Activated T-helper 17 cell treated with anti-CD3 and anti-CD28 coated beads, Interleukin-2, amount 50 U/mL, for 72 hours (primary cell): ENCODE measurements around the gene PSMD3. TPM values are rescaled to one million over a fixed set of nuclear protein-coding genes. Genes with fewer than 3 reads are reported as not detected.
A peak's percentile ranks its signal among the peaks of the same experiment; 100 is the strongest.

Source experiments
- ATAC-seq: fragments of 150-1000 bp; cut with Tn5 transposase; replicated peaks from 2 replicates; pipeline ENCODE4 v1.10.0; 2021; ENCODE audit warnings: mild to moderate bottlenecking, moderate library complexity
- H3K27ac Mint-ChIP-seq: one replicate; pipeline ENCODE4 v1.8.0; 2022; ENCODE audit warnings: mixed read lengths
- H3K27me3 Mint-ChIP-seq: one replicate; pipeline ENCODE4 v1.8.0; 2022; ENCODE audit warnings: mixed read lengths
- H3K36me3 Mint-ChIP-seq: one replicate; pipeline ENCODE4 v1.8.0; 2022; ENCODE audit warnings: low read depth, mild to moderate bottlenecking, mixed read lengths
- H3K4me1 Mint-ChIP-seq: one replicate; pipeline ENCODE4 v1.8.0; 2022; ENCODE audit warnings: mixed read lengths
- H3K4me3 Mint-ChIP-seq: one replicate; pipeline ENCODE4 v1.8.0; 2022; ENCODE audit warnings: mild to moderate bottlenecking, mixed read lengths
- H3K9me3 Mint-ChIP-seq: one replicate; pipeline ENCODE4 v1.8.0; 2022; ENCODE audit warnings: mixed read lengths
- total RNA-seq, 2 donors: library from RNA; stranded (reverse); gene quantifications; one replicate each; pipeline ENCODE4 v1.2.3, GENCODE V29; 2022

PSMD3 gene
- total RNA-seq, 2 donors from 2014 or later: 97.6 to 159 TPM

GRCh38 chr17:39950871-39951348 lies 29.7 kb upstream of the PSMD3 start:
- H3K27me3 Mint-ChIP-seq: no peaks in the 10 kb centered on the region

GRCh38 chr17:39951924-39952679 lies 28.5 kb upstream of the PSMD3 start:
- Mint-ChIP-seq H3K9me3 (no peaks in the 10 kb centered on the region), H3K36me3 (no peaks in the 10 kb centered on the region), H3K27me3 (no peaks in the 10 kb centered on the region), H3K4me3 (peak overlapping the region; percentile 59), H3K4me1 (no peaks in the 10 kb centered on the region), H3K27ac (peak overlapping the region; percentile 61)
- no peak for ATAC-seq

More at GRCh38 chr17:39950871-39951348, 29.7 kb upstream of the PSMD3 start:
- Mint-ChIP-seq H3K4me3 (no peak overlapping the region), H3K9me3 (no peaks in the 10 kb centered on the region), H3K36me3 (no peaks in the 10 kb centered on the region), H3K4me1 (no peaks in the 10 kb centered on the region), H3K27ac (no peak overlapping the region)
- no peak for ATAC-seq

GRCh38 chr17:39952680-39953470 lies 27.7 kb upstream of the PSMD3 start:
- ATAC-seq: peak; percentile 87
- no peaks in the 10 kb centered on the region for H3K4me1 Mint-ChIP-seq

GRCh38 chr17:39953471-39953888 lies 27.1 kb upstream of the PSMD3 start:
- Mint-ChIP-seq H3K27ac (peak overlapping the region; percentile 87), H3K9me3 (no peaks in the 10 kb centered on the region), H3K4me3 (peak overlapping the region; percentile 85), H3K36me3 (no peaks in the 10 kb centered on the region), H3K27me3 (no peaks in the 10 kb centered on the region), H3K4me1 (no peaks in the 10 kb centered on the region)
- no peak for ATAC-seq

More at GRCh38 chr17:39952680-39953470, 27.7 kb upstream of the PSMD3 start:
- Mint-ChIP-seq H3K4me3 (peak overlapping the region; percentile 85), H3K27me3 (no peaks in the 10 kb centered on the region), H3K9me3 (no peaks in the 10 kb centered on the region), H3K36me3 (no peaks in the 10 kb centered on the region), H3K27ac (peak overlapping the region; percentile 87)

GRCh38 chr17:39954876-39955275 lies 25.7 kb upstream of the PSMD3 start:
- Mint-ChIP-seq H3K36me3 (no peaks in the 10 kb centered on the region), H3K4me3 (no peak overlapping the region), H3K4me1 (peaks cover 5% of the 10 kb centered on the region), H3K9me3 (no peaks in the 10 kb centered on the region), H3K27ac (no peak overlapping the region), H3K27me3 (no peaks in the 10 kb centered on the region)
- ATAC-seq: no peak

GRCh38 chr17:39955726-39956225 lies 24.8 kb upstream of the PSMD3 start:
- Mint-ChIP-seq H3K9me3 (no peaks in the 10 kb centered on the region), H3K36me3 (no peaks in the 10 kb centered on the region), H3K4me3 (no peak overlapping the region), H3K27ac (no peak overlapping the region), H3K27me3 (no peaks in the 10 kb centered on the region), H3K4me1 (peaks cover 5% of the 10 kb centered on the region)
- ATAC-seq: no peak

- Mint-ChIP-seq H3K27ac (no peak overlapping the region), H3K4me3 (no peak overlapping the region), H3K36me3 (no peaks in the 10 kb centered on the region), H3K9me3 (no peaks in the 10 kb centered on the region), H3K4me1 (peaks cover 12% of the 10 kb centered on the region), H3K27me3 (no peaks in the 10 kb centered on the region)
- no peak for ATAC-seq
Measured at GRCh38 chr17:39960524-39961041, 20.0 kb upstream of the PSMD3 start.

GRCh38 chr17:39962642-39963220 lies 17.9 kb upstream of the PSMD3 start, which contains the start of gene GSDMA:
Gene GSDMA (plus strand): TSS chr17:39963004. CDS start chr17:39965688, 2,684 bp downstream.
- H3K9me3 Mint-ChIP-seq: no peaks in the 10 kb centered on the region
- H3K4me3 Mint-ChIP-seq: no peak within 1 kb of the TSS
- no peak for ATAC-seq
- no peaks in the 10 kb centered on the region for H3K27me3 Mint-ChIP-seq
- peaks cover 12% of the 10 kb centered on the region for H3K4me1 Mint-ChIP-seq
- peak within 1 kb of the TSS; percentile 41 for H3K27ac Mint-ChIP-seq
- no peaks in the 10 kb centered on the region for H3K36me3 Mint-ChIP-seq

GRCh38 chr17:39963829-39964228 lies 16.8 kb upstream of the PSMD3 start:
- ATAC-seq: peak; percentile 57

GRCh38 chr17:39965017-39965699 lies 15.4 kb upstream of the PSMD3 start:
- ATAC-seq: no peak
- H3K4me1 Mint-ChIP-seq: peaks cover 6% of the 10 kb centered on the region
- H3K9me3 Mint-ChIP-seq: no peaks in the 10 kb centered on the region
- H3K27me3 Mint-ChIP-seq: peaks cover 11% of the 10 kb centered on the region
- no peaks in the 10 kb centered on the region for H3K36me3 Mint-ChIP-seq
- H3K27ac Mint-ChIP-seq: no peak overlapping the region
- no peak overlapping the region for H3K4me3 Mint-ChIP-seq

More at GRCh38 chr17:39963829-39964228, 16.8 kb upstream of the PSMD3 start:
- peaks cover 4% of the 10 kb centered on the region for H3K27me3 Mint-ChIP-seq
- peaks cover 10% of the 10 kb centered on the region for H3K4me1 Mint-ChIP-seq
- peak overlapping the region; percentile 24 for H3K27ac Mint-ChIP-seq
- H3K36me3 Mint-ChIP-seq: no peaks in the 10 kb centered on the region
- H3K9me3 Mint-ChIP-seq: no peaks in the 10 kb centered on the region
- no peak overlapping the region for H3K4me3 Mint-ChIP-seq

GRCh38 chr17:39966771-39967170 lies 13.8 kb upstream of the PSMD3 start:
- H3K27me3 Mint-ChIP-seq: peaks cover 15% of the 10 kb centered on the region
- ATAC-seq: no peak
- peaks cover 6% of the 10 kb centered on the region for H3K4me1 Mint-ChIP-seq
- no peaks in the 10 kb centered on the region for H3K36me3 Mint-ChIP-seq
- no peaks in the 10 kb centered on the region for H3K9me3 Mint-ChIP-seq
- no peak overlapping the region for H3K27ac Mint-ChIP-seq
- H3K4me3 Mint-ChIP-seq: no peak overlapping the region

- H3K36me3 Mint-ChIP-seq: no peaks in the 10 kb centered on the region
- no peaks in the 10 kb centered on the region for H3K9me3 Mint-ChIP-seq
- H3K27me3 Mint-ChIP-seq: peaks cover 15% of the 10 kb centered on the region
- H3K27ac Mint-ChIP-seq: no peak overlapping the region
- no peak for ATAC-seq
- H3K4me1 Mint-ChIP-seq: peaks cover 4% of the 10 kb centered on the region
- no peak overlapping the region for H3K4me3 Mint-ChIP-seq
Measured at GRCh38 chr17:39968761-39969160, 11.8 kb upstream of the PSMD3 start.

GRCh38 chr17:39969375-39969774 lies 11.2 kb upstream of the PSMD3 start:
- Mint-ChIP-seq H3K9me3 (no peaks in the 10 kb centered on the region), H3K36me3 (no peaks in the 10 kb centered on the region), H3K4me3 (no peak overlapping the region), H3K27ac (no peak overlapping the region), H3K27me3 (peaks cover 15% of the 10 kb centered on the region), H3K4me1 (no peaks in the 10 kb centered on the region)
- no peak for ATAC-seq
